Measurements from ENCODE around the gene GPR156.

DNA sequence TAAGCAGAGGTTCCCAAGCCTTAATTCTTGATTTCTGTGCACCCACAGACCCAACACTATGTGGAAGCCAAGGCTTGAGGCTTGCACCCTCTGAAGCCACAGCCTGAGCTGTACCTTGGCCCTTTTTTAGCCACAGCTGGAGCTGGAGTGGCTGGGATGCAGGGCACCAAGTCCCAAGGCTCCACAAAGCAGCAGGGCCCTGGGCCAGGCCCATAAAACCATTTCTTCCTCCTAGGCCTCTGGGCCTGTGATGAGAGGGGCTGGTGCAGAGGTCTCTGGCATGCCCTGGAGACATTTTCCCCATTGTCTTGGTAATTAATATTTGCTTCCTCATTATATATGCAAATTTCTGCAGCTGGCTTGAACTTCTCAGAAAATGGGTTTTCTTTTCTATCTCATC, 129.9 kb downstream of the GPR156 start:
- no peak for TF ChIP-seq CTCF (IDR thresholded peaks at IDR 0.05 in 2 of 3, conservative IDR thresholded peaks at IDR 0.05 in 1 of 3; ENCODE audit: control insufficient read depth in 2 of 3, extremely low read depth in 1 of 3, insufficient read depth in 1 of 3, low read depth in 3 of 3, low read length in 3 of 3)
- TF ChIP-seq MYC (IDR thresholded peaks at IDR 0.05; ENCODE audit: insufficient read depth, insufficient read length, insufficient replicate concordance, low read length, severe bottlenecking) = no peak
- TF ChIP-seq NFIC (IDR thresholded peaks at IDR 0.05; ENCODE audit: low read depth, low read length) = no peak
- no peak for TF ChIP-seq MLLT1 (IDR thresholded peaks at IDR 0.05)
- TF ChIP-seq NFYA (IDR thresholded peaks at IDR 0.05; ENCODE audit: borderline replicate concordance, low read depth, low read length) = no peak
- TF ChIP-seq SPI1 (IDR thresholded peaks at IDR 0.05; ENCODE audit: borderline replicate concordance, insufficient read depth, low read depth, low read length) = no peak

Measured in GM12878 (cell line).